ENCODE results near the gene ARHGEF10L.
A peak's percentile ranks its signal among the peaks of the same experiment; 100 is the strongest.
"Not testable (repeated sequence)": the region's sequence is repeated elsewhere in the genome, so short reads cannot be mapped to it uniquely, and the experiment has no call there.

Gene ARHGEF10L, protein sequence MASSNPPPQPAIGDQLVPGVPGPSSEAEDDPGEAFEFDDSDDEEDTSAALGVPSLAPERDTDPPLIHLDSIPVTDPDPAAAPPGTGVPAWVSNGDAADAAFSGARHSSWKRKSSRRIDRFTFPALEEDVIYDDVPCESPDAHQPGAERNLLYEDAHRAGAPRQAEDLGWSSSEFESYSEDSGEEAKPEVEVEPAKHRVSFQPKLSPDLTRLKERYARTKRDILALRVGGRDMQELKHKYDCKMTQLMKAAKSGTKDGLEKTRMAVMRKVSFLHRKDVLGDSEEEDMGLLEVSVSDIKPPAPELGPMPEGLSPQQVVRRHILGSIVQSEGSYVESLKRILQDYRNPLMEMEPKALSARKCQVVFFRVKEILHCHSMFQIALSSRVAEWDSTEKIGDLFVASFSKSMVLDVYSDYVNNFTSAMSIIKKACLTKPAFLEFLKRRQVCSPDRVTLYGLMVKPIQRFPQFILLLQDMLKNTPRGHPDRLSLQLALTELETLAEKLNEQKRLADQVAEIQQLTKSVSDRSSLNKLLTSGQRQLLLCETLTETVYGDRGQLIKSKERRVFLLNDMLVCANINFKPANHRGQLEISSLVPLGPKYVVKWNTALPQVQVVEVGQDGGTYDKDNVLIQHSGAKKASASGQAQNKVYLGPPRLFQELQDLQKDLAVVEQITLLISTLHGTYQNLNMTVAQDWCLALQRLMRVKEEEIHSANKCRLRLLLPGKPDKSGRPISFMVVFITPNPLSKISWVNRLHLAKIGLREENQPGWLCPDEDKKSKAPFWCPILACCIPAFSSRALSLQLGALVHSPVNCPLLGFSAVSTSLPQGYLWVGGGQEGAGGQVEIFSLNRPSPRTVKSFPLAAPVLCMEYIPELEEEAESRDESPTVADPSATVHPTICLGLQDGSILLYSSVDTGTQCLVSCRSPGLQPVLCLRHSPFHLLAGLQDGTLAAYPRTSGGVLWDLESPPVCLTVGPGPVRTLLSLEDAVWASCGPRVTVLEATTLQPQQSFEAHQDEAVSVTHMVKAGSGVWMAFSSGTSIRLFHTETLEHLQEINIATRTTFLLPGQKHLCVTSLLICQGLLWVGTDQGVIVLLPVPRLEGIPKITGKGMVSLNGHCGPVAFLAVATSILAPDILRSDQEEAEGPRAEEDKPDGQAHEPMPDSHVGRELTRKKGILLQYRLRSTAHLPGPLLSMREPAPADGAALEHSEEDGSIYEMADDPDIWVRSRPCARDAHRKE (N-terminal part only)

GRCh38 chr1:17539477-17540254, at the start of gene ARHGEF10L:
ARHGEF10L (plus strand) TSS chr1:17539698; CDS start chr1:17580596, 40,898 bp downstream.
- peak; percentile 27 for DNase-seq (ENCODE audit: low spot score)

GRCh38 chr1:17489768-17490417, 49.6 kb upstream of the ARHGEF10L start:
- not testable (repeated sequence) for DNase-seq (ENCODE audit: low spot score)

GRCh38 chr1:17490667-17491066, 48.8 kb upstream of the ARHGEF10L start:
- not testable (repeated sequence) for DNase-seq (ENCODE audit: low spot score)

GRCh38 chr1:17494114-17494729, 45.3 kb upstream of the ARHGEF10L start:
- peak; percentile 57 for DNase-seq (ENCODE audit: low spot score)

GRCh38 chr1:17496419-17496818, 43.1 kb upstream of the ARHGEF10L start:
- no peak for DNase-seq (ENCODE audit: low spot score)

GRCh38 chr1:17498214-17498613, 41.3 kb upstream of the ARHGEF10L start:
- no peak for DNase-seq (ENCODE audit: low spot score)

- peak; percentile 63 for DNase-seq (ENCODE audit: low spot score)
These were observed 37.1 kb upstream of the ARHGEF10L start for GRCh38 chr1:17502326-17502778.

DNA sequence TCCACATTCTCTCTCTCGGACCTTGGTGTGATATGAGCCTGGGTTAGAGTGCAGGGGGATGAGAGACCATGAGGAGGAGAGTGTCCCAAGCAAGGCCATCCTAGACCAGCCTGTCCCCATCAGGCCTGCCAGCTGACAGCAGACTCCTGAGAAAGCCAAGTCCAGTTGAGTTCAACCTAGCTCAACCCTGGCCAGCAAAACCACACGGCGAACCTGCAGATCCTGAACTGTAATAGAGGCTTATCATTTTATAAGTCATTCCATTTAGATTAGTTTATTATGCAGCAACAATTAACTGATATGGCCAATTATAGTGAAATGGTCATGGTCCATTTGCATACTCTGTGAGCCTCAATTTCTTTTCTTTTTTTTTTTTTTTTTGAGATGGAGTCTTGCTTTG, 36.4 kb upstream of the ARHGEF10L start:
- DNase-seq (ENCODE audit: low spot score) = no peak

- not testable (repeated sequence) for DNase-seq (ENCODE audit: low spot score)
These were observed 32.3 kb upstream of the ARHGEF10L start for GRCh38 chr1:17507200-17507599.

DNA sequence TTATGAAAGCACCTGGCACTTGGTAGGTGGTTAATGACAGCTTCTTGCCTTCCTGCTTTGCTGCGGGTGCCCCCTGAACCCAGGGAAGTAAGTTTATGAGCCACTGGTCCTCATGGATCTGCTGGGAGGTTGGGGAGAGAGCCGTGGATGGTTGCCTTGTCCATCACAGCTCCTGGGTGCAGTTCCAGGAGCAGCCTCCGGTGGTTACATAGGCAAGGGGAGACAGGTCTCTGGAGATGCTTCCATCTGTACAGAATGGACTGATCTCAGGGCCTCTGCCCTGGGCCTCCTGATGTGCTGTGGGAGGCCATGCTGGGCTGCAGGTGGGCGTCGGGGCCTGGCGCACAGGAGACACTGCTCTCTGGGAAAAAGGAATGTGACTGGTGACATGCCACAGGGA, 31.6 kb upstream of the ARHGEF10L start:
- no peak for DNase-seq (ENCODE audit: low spot score)

GRCh38 chr1:17509363-17509762, 30.1 kb upstream of the ARHGEF10L start:
- DNase-seq (ENCODE audit: low spot score) = no peak

DNA sequence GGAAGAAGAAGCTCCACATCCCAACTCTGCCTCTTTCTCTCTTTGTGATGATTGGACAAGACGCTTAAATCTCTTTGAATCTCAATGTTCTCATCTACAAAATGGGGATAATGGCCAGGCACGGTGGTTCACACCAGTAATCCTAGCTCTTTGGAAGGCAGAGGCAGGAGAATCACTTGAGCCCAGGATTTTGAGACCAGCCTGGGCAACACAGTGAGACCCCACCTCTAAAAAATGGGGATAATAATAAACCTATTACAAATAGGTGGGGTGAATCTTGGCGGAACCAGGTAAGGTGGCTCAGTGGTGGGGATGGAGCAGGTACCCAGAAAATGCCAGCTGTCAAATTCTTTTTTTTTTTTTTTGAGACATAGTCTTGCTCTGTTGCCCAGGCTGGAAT, 29.4 kb upstream of the ARHGEF10L start:
- DNase-seq (ENCODE audit: low spot score) = no peak

- no peak for DNase-seq (ENCODE audit: low spot score)
These were observed 28.3 kb upstream of the ARHGEF10L start for GRCh38 chr1:17511188-17511587.

- no peak for DNase-seq (ENCODE audit: low spot score)
These were observed 26.4 kb upstream of the ARHGEF10L start for GRCh38 chr1:17513131-17513530.

DNA sequence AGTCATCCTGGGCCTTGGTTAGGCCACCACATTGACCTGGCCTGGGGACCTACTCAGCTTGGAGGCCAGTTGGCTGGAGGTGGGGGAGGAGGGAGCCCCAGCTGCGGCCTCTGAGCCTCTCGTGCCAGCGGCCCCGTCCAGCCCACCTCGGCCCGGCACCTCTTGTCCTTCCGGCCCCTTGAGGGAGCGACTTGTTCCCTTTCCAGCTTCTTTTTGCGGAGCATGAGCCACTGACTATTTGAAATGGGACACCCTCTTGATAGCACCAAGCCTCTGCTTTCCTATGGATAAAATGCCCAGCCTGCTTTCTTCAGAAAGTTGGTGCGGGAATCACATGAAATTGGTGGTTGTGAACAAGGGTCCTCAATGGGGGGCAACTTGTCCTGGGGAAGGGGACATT, 24.7 kb upstream of the ARHGEF10L start:
- no peak for DNase-seq (ENCODE audit: low spot score)

DNA sequence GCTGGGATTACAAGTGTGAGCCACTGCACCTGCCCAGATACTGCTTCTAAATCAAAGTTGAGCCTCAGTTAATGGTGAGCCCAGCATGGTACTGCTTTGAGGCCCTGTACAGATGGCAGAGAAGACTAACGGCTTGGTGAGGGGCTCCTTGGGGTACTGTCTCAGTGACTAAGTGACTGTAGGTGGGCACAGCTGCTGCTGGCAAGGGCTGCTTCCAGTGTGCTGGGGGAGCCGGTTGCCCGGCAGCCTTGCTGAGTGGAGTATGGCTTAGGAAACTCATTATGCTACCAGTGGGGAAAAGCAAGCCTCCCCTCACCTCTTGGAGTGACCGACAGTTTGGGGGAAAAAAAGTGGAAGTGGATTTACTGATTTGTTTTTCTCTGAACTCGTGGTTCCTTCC, 23.6 kb upstream of the ARHGEF10L start:
- no peak for DNase-seq (ENCODE audit: low spot score)

- no peak for DNase-seq (ENCODE audit: low spot score)
These were observed 22.9 kb upstream of the ARHGEF10L start for GRCh38 chr1:17516303-17517214.

DNA sequence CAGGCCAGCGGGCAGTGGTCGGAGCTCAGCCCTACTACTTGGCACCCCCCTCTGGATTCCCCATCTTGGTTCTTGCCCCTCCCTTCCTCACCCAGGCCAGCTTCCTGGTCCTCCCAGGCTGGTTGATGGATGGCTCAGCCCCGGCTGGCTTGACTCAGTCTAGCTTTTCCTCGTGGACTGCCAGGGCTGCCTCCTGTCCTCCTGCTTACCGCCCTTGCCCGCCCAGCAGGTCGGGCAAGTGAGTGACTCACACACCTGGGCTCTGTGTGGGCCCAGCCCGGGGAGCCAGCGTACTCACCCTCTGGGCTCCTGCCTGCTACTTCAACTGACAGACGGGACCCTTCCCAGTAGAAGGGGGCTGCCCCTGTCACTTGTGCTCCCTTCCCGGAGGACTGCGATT, 19.5 kb upstream of the ARHGEF10L start:
- no peak for DNase-seq (ENCODE audit: low spot score)
